GM12864 (cell line): ENCODE data around the gene PRSS36.
"Not testable (repeated sequence)": the region's sequence is repeated elsewhere in the genome, so short reads cannot be mapped to it uniquely, and the experiment has no call there.

ENCODE experiments used
- DNase-seq: peaks from one replicate; pipeline ENCODE4 v3.0.0-alpha.2; 2011; ENCODE audit warnings: low read depth
- H3K4me3 ChIP-seq: 2 replicates; pipeline ENCODE4 v1.5.1; 2011; ENCODE audit warnings: mild to moderate bottlenecking, low read depth, low read length, control low read depth
- CTCF ChIP-seq: IDR thresholded peaks from 2 replicates; pipeline ENCODE4 v1.5.1; 2011; ENCODE audit warnings: low read depth, mild to moderate bottlenecking, moderate library complexity, low read length, control low read depth, inconsistent platforms; ENCODE audit errors: missing control alignments

Gene PRSS36

GRCh38 chr16:31138621-31139578 is 11.0 kb downstream of the PRSS36 start:
- no peak for TF ChIP-seq CTCF
- H3K4me3 ChIP-seq: no peak overlapping the region
- no peak for DNase-seq

GRCh38 chr16:31136822-31137499 is 12.9 kb downstream of the PRSS36 start:
- H3K4me3 ChIP-seq, DNase-seq: not testable (repeated sequence)

DNA sequence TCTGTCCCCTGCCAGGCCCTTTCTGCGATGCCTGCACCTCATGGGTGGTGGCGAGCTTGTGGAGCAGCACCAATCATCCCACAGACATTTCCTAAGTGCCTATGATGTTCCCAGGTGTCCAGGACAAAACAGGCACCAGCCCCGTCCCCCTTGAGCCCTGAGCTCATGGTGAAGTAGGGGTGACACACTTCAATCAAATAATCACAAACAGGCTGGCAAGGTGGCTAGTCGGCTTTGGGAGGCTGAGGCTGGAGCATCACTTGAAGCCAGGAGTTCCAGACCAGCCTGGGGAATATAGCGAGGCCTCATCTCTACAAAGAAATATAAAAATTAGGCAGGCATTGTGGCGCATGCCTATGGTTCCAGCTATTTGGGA is 13.6 kb downstream of the PRSS36 start:
- no peak overlapping the region for H3K4me3 ChIP-seq
- DNase-seq: no peak
- TF ChIP-seq CTCF: no peak

- TF ChIP-seq CTCF: no peak
- H3K4me3 ChIP-seq: no peak within 1 kb of the TSS
- no peak for DNase-seq
Measured at GRCh38 chr16:31135535-31136286, 14.2 kb downstream of the PRSS36 start, which contains the start of gene PRSS8. PRSS8 (minus strand) TSS chr16:31135727; CDS start chr16:31135498, 229 bp downstream.

DNA sequence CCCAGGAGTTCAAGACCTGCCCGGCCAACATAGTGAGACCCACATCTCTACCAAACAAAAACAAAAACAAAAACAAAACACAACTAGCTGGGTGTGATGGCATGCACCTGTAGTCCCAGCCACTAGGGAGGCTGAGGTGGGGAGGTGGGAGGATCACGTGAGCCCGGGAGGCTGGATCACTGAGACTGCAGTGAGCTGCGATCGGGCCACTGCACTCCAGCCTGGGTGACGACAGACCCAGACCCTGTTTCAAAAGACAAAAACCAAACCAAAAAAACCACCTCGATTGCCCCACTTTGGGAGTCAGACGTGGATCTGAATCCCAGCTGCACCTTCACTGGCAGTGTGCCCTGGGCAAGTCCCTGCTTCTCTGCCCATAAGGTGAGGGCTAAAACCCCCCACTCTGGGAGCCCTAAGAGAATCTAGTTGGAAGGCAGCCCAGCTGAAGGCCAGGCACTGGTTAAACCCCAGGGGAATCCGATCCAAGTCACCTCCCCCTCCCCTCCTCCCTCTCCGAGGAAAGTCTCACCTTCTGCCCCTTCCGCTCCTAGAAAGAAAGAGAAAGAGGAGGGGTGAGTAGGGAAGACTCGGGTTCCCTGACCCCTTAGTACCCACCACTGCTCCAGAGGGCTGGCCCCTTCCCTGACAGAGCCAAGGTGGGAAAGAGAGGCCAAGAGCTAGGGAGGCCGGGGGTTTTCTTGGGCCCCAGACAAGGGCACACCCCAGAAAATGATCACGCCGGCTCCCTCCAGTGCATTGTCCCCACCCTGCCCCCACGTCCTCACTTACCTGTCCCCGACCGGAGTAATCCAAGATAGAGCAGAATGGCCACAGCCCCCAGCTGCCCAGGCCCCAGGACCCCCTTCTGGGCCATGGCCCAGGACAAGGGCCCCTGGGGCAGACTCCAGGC is 15.0 kb downstream of the PRSS36 start:
- no peak overlapping the region for H3K4me3 ChIP-seq
- DNase-seq: no peak
- TF ChIP-seq CTCF: no peak

GRCh38 chr16:31134091-31134571 is 15.7 kb downstream of the PRSS36 start:
- DNase-seq: no peak
- TF ChIP-seq CTCF: no peak
- H3K4me3 ChIP-seq: no peak overlapping the region
